GM18867 (cell line): ENCODE measurements around the gene TAS2R31.

Experiments
- ATAC-seq: cut with Tn5 transposase; IDR thresholded peaks from one replicate; pipeline ENCODE4 v1.9.1; 2021; ENCODE audit warnings: mild to moderate bottlenecking, moderate library complexity; ENCODE audit not compliant: unreplicated experiment

Gene TAS2R31

GRCh38 chr12:11007608-11008007 lies 23.6 kb downstream of the TAS2R31 start:
- ATAC-seq, result no peak

GRCh38 chr12:10998204-10998603 lies 33.0 kb downstream of the TAS2R31 start, which contains the start of gene TAS2R20:
Gene TAS2R20 (minus strand): TSS chr12:10998304. CDS start chr12:10997875, 429 bp downstream.
- no peak for ATAC-seq

GRCh38 chr12:10994307-10994706 lies 36.9 kb downstream of the TAS2R31 start:
- ATAC-seq, result no peak

GRCh38 chr12:10989107-10989506 lies 42.1 kb downstream of the TAS2R31 start:
- ATAC-seq, result no peak

GRCh38 chr12:10986812-10987211 lies 44.4 kb downstream of the TAS2R31 start, which contains the start of gene TAS2R50:
Gene TAS2R50 (minus strand): TSS chr12:10986912. CDS start chr12:10986860, 52 bp downstream.
- no peak for ATAC-seq

- ATAC-seq, result no peak
These were observed 49.0 kb downstream of the TAS2R31 start for GRCh38 chr12:10982244-10982643.
